T1000 (cell line): ENCODE measurements around the gene LGALS1.

ENCODE experiments used
- DNase-seq: peaks from one replicate; lab custom pipeline; 2025; ENCODE audit warnings: mixed read lengths; lab: John Stamatoyannopoulos, UW

The LGALS1 gene

GRCh38 chr22:37725551-37726240, 50.3 kb downstream of the LGALS1 start:
- DNase-seq: no peak

- no peak for DNase-seq
Observed at GRCh38 chr22:37726241-37726887, 50.9 kb downstream of the LGALS1 start.

- no peak for DNase-seq
Observed at GRCh38 chr22:37728620-37729019, 53.2 kb downstream of the LGALS1 start.
